KOPT-K1 (cell line): ENCODE measurements around the gene FHOD1.

Experiments
- H3K27ac ChIP-seq: fragments of 200-600 bp; sonication (generic); 2 replicates; pipeline ENCODE4 v1.5.1; 2016; ENCODE audit warnings: antibody characterized with exemption, mild to moderate bottlenecking, low read depth, low read length; ENCODE audit not compliant: poor library complexity, severe bottlenecking
- H3K36me3 ChIP-seq: fragments of 200-600 bp; sonication (generic); 2 replicates; pipeline ENCODE4 v1.5.1; 2017; ENCODE audit warnings: antibody characterized with exemption, mild to moderate bottlenecking, low read length, moderate library complexity; ENCODE audit not compliant: insufficient read depth
- H3K9me3 ChIP-seq: fragments of 200-600 bp; sonication (generic); 2 replicates; pipeline ENCODE4 v1.5.1; 2017; ENCODE audit warnings: antibody characterized with exemption, low read length, mild to moderate bottlenecking; ENCODE audit not compliant: insufficient read depth, poor library complexity, severe bottlenecking

FHOD1 gene

DNA sequence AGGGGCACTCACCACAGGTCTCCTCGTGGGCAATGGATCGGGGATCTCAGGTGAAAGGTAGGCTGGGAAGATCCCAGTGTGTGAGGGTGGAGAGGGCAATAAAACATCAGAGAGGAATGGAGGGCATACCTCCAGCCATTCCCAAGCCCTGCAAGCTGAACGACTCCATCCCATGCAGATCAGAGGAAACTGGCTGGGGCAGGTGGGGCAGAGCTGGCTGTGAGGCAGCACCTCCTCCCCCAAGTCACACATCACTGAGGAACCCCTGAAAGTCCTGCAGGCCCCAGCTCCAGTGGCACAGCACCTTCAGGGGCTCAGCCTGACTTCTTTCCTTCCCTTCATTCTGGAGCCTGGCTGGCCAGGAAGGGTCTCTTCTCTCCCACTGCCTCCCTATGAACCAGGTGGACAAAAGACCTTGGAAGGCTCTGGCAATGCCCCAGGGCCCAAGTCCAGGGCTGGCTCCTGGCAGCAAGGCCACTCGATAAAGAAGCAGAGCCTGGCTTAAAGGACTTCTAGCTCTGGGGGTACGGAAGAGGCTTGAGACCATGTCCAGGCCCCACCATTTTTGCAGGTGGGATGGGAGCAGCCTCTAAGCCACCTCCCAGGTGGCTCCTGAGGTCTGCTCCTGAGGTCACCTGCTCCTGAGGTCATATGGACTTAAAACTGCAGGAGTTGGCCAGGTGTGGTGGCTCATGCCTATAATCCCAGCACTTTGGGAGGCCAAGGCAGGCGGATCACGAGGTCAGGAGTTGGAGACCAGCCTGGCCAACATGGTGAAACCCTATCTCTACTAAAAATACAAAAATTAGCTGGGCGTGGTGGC is 33.9 kb downstream of the FHOD1 start:
- Histone ChIP-seq H3K36me3 (no peaks in the 10 kb centered on the region), H3K9me3 (no peaks in the 10 kb centered on the region), H3K27ac (no peak overlapping the region)

DNA sequence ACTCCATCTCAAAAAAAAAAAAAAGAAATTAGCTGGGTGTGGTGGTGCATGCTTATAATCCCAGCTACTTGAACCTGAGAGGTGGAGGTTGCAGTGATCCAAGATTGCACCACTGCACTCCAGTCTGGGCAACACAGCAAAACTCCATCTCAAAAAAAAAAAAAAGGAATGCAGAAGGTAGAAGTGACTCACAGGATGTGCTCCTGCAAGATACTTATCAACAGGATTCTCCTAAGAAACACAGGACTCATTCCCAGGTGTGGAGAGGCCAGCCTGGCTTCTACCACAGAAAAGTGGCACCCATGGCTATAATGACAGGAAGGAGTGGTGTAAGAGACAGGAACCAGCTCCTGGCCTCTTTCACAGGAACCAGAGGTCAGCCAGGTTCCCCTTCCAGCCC is 34.5 kb downstream of the FHOD1 start:
- no peaks in the 10 kb centered on the region for H3K9me3 ChIP-seq
- H3K27ac ChIP-seq: no peak overlapping the region

DNA sequence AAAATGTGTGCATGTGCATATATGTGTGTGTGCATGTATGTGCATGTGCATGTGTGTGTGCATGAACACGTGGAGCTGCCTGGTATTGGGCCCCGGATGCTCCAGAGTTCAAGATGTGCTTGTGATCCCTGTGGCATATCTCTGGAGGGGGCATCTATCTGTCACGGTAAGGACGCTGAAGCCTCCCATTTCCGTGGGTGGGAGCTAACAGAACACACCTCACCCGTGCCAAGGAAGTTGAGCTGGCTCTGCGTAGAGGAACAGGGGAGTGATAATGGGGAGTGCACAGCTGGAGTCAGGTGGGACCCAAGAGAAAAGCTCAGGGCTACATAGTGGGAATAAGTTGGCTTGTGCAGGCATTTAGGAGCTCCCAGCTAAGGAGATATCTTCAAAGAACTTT is 35.6 kb downstream of the FHOD1 start:
- Histone ChIP-seq H3K36me3 (0 out of 2 replicates have a peak, but pooled peaks cover 1% of the 10 kb centered on the region), H3K27ac (no peak overlapping the region), H3K9me3 (no peaks in the 10 kb centered on the region)

More for the DNA sequence above, 34.5 kb downstream of the FHOD1 start:
- H3K36me3 ChIP-seq: no peaks in the 10 kb centered on the region

DNA sequence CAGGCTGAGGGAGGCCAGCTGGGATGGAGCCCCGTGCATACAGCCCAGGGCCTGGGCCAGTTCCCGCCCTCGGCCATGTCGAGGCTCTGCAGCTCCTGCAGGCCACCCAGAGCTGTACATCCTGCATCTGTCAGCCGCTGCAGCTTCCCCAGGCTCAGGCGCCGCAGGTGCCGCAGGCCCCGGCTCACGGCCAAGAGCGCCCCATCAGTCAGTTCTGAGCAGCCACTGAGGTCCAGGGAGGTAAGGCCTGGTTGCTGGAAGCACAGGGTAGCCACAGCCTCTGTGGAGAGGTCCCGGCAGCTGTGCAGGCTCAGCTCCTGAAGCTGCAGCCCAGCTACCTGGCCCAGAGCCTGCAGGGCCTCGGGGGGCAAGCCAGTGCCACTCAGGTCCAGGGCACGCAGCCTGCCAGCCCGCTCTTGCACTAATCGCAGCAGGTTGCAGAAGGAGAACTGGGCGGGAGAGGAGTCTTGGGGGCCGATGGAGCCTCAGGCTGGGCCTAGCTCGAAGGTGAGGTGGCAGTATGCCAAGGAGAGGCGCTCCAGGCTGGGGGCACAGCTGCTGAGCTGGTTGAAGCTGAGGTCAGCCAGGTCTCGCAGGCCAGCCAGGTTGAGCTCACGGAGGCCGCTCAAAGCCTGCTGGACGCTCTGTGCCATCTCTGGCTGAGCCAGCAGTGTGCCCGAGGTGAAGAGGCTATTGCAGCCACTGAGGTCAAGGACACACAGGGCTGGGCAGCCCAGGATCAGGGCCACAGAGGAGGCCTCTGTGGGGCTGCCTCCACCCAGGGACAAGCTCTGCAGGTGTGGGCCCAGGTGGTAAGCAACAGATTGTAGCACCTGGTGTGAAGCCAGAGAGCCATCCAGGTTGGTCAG is 37.0 kb downstream of the FHOD1 start:
- H3K9me3 ChIP-seq: no peaks in the 10 kb centered on the region
- H3K27ac ChIP-seq: no peak overlapping the region
- H3K36me3 ChIP-seq: 0 out of 2 replicates have a peak, but pooled peaks cover 13% of the 10 kb centered on the region

DNA sequence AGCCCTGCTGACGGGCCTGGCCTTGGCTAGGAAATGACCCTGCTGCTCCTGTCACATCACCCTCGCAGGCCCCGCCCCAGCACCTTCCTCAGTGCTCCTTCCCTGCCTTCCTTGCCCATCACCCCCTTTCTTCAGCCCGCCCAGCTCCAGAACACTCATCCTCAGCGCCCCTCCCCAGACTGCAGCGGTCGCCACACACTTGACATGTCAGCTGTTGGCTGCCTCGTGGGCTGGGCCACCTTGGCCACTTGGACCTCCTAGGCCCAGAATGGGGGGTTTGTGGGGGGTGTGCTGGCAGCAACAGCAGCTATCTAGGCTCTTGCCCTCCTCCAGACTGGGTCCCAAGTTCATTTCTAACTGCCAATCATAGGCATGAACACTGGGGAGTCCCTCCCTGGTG is 37.7 kb downstream of the FHOD1 start:
- peaks cover 13% of the 10 kb centered on the region; the same call in 1 of the 2 replicates for H3K36me3 ChIP-seq
- no peak overlapping the region for H3K27ac ChIP-seq
- H3K9me3 ChIP-seq: no peaks in the 10 kb centered on the region

DNA sequence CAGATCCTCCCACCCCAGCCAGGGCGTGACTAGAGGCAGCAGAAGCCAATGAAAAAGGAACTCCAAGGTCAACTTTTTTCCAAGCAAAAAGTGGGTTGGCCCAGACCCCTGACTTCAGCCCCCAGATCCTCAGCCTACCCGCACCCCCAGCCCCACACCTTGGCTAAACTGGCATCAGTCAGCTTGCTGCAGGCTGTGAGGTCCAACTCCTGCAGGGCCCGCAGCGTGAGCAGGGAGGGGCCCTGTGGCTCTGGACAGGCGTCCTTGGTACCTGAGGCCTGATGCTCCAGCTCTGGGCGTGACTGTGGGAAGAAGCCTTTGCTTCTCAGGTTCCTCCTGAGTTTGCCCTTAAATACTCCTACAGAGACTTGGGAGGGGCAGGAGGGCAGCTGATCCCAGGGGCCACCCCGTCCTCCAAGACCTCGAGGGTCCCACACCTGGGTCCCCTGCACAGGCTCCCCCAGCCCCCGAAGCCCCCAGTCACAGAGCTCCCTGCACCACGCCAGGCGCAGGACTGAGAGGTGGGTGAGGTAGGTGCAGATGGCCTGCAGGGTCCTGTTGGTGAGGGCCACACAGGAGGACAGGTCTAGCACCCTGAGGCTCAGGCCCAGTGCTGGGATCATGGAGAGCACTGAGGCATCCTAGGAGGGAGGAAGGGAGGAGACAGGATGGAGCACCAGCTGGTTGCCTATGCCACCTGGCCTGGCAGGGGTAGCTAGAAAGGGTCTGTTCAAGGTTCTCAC is 39.0 kb downstream of the FHOD1 start:
- peaks cover 26% of the 10 kb centered on the region for H3K36me3 ChIP-seq
- H3K27ac ChIP-seq: no peak overlapping the region
- no peaks in the 10 kb centered on the region for H3K9me3 ChIP-seq

DNA sequence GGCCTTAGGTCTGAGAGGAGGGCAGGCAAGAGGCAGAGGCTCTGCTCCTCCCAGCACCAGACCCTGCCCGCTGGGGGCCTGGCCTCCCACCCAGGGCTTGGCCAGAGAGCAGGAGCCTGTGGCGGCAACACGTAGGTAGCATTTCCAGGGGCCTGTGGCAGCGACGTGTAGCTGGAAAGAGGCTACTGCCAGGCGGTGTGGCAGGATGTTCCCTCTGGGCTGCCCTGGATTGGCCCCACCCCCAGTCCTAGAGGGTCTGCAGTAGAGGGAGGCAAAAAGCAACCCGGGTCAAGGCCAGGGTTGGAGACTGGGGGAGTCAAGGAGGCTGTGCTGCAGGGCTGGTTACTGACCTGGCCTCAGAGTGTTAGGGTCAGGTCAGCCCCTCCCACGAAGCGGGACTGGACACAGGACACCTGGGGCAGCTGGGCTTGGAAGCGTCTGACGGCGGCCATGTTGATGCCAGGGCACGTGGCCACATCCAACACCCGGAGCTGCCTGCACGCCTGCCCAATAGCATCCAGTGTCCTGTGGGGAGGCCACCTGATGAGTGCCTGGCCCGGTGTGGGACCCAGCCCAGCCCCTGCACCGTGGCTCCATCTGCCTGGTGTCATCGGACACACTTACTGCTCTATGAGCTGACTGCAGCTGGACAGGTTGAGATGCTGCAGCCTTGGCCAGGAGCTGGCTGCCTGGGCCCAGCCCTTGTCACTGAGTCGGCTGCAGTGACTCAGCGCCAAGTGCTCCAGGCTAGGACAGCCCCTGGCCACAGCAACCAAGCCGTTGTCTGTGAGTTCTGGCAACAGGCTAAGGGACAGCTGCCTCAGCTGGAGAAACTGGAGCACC is 39.8 kb downstream of the FHOD1 start:
- no peaks in the 10 kb centered on the region for H3K9me3 ChIP-seq
- no peak overlapping the region for H3K27ac ChIP-seq
- peaks cover 34% of the 10 kb centered on the region for H3K36me3 ChIP-seq

DNA sequence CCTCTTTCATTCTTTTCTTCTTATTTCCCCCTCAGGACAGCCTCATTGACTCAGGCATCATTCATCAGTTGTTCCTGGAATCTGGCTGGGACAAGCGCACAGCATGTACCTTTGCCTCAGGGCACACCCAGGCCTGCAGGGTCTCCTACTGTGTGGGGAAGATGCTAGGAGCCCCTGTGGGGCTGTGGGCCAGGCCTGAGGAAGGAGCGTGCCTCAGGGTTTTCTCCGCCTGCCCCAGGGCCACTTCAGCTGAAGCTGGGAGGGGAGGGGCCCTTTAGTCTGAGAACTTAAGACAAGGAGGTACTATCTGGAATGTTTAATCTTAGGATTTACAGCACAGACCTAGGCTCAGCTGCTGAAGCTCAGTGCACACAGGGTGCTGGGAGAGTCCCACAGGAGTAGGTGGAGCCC is 40.4 kb downstream of the FHOD1 start:
- Histone ChIP-seq H3K9me3 (no peaks in the 10 kb centered on the region), H3K36me3 (peaks cover 40% of the 10 kb centered on the region)

DNA sequence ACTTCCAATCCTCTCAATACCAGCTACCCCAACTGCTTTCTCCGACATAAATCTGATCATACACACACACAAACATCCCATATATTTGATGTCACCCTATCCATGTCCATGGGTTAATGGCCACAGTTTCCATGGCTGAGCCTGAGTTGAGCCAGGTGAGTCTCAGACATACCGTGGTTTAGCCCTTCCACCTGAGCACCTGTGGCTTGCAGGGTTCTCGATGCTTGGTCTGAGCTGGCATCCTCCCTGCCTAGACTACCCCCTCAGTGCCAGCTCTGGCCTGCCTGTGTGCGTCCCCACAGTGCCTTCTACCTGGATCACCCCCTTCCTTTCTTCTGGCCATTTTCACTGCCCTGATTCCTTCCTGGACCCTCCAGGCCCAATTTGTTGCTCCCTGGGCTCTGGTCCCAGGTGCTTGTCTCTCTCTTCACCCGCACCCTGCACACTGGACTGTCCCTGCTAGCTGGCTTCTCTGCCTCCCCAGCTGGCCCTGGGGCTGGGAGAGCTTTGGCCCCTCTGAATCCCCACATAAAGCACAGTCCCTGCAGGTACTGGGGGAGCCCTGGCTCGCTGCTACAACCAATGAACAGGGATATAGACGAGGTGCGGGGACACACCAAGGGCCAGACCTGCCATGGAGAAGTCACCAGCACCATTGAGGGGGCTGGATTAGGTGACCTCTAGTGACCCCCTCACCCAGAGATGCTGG is 41.0 kb downstream of the FHOD1 start:
- peaks cover 46% of the 10 kb centered on the region for H3K36me3 ChIP-seq
- H3K9me3 ChIP-seq: no peaks in the 10 kb centered on the region
- H3K27ac ChIP-seq: no peak overlapping the region

More for the DNA sequence above, 40.4 kb downstream of the FHOD1 start:
- H3K27ac ChIP-seq: no peak overlapping the region

DNA sequence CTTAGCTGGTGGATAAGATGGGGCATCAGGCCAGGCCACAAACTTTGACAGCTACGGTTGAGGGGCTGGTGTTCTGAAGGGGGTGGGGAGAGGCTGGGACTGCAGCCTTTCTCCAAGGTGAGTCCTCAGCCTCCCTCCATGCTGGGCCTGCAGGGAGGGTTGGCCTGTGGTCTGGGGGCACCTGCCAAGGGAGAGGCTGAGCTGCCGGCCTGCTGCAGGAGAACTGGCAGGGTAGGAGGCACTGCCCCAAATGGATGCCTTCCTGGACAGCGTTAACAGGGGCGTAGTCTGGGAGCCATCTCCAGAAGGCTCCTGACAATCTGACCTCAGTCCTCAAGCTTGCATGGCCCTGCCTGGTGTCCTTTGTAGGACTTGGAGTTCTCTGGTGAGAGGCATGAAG is 43.2 kb downstream of the FHOD1 start:
- Histone ChIP-seq H3K27ac (no peak overlapping the region), H3K36me3 (peaks cover 67% of the 10 kb centered on the region), H3K9me3 (no peaks in the 10 kb centered on the region)

DNA sequence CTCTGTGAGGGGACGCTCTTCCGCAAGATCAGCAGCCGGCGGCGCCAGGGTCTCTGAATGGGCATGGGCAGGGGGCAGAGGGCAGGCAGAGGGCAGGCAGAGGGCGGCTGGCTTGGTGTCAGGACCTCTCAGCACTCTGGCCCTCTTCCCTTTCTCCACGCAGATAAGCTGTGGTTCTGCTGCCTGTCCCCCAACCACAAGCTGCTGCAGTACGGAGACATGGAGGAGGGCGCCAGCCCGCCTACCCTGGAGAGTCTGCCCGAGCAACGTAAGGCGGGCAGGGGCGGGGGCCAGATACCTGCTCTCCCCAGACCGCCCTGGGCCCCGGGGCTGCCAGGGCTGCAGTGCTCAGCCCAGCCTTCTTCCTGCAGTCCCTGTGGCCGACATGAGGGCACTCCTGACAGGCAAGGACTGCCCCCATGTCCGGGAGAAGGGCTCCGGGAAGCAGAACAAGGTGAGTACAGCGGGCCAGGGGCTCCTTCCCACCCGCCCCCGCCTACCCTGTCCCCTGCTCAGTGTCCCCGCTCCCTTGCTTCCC is 44.3 kb downstream of the FHOD1 start:
- no peak overlapping the region for H3K27ac ChIP-seq
- peaks cover 77% of the 10 kb centered on the region for H3K36me3 ChIP-seq
- H3K9me3 ChIP-seq: no peaks in the 10 kb centered on the region

DNA sequence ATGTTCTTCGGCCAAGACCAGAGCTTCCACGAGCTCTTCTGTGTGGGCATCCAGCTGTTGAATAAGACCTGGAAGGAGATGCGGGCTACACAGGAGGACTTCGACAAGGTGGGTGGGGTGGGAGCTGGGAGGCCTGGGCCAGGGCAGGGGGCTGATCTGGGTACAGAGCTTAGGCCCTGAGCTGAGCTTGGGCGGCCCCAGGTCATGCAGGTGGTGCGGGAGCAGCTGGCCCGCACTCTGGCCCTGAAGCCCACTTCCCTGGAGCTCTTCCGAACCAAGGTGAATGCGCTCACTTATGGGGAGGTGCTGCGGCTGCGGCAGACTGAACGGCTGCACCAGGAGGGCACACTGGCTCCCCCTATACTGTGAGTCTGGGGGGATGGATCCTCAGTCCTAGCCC is 44.9 kb downstream of the FHOD1 start:
- no peaks in the 10 kb centered on the region for H3K9me3 ChIP-seq
- H3K36me3 ChIP-seq: peaks cover 83% of the 10 kb centered on the region
- no peak overlapping the region for H3K27ac ChIP-seq

DNA sequence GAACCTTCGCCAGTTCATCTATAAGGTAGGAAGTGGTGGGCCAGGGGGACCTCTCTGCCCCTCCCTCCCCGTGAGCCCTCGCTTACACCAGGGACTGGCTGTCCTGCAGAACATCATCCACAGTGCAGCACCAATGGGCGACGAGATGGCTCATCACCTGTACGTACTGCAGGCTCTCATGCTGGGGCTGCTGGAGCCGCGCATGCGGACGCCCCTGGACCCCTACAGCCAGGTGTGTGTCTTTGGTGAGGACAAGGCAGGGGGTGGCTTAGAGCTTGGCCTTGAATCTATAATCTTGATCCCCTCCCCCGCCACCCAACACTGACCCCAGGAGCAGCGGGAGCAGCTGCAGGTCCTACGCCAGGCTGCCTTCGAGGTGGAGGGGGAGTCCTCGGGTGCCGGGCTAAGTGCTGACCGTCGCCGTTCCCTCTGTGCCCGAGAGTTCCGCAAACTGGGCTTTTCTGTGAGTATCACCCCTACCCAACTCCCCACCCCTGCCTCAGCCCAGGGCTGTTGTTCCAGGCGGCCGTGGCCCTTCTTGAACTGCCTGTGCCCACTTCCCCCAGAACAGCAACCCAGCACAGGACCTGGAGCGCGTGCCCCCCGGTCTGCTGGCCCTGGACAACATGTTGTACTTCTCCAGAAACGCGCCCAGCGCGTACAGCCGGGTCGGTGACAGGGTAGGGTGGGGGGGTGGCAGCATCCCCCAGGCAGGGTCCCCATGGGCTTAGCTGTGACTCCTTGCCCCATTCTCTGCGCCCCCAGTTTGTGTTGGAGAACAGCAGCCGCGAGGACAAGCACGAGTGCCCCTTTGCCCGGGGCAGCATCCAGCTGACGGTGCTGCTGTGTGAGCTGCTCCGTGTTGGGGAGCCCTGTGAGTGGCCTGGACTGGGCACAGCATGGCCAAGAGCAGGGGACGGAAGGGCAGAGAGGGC is 45.6 kb downstream of the FHOD1 start:
- peaks cover 89% of the 10 kb centered on the region for H3K36me3 ChIP-seq
- H3K27ac ChIP-seq: no peak overlapping the region
- H3K9me3 ChIP-seq: no peaks in the 10 kb centered on the region
